ENCODE data around the gene INHBC. TPM values are rescaled to one million over a fixed set of nuclear protein-coding genes. Genes with fewer than 3 reads are reported as not detected.
"Not testable (repeated sequence)": the region's sequence is repeated elsewhere in the genome, so short reads cannot be mapped to it uniquely, and the experiment has no call there.

Gene INHBC
- total RNA-seq, 1 experiment from 2014 or later: 0.20 TPM

- TF ChIP-seq, protein P1, sequence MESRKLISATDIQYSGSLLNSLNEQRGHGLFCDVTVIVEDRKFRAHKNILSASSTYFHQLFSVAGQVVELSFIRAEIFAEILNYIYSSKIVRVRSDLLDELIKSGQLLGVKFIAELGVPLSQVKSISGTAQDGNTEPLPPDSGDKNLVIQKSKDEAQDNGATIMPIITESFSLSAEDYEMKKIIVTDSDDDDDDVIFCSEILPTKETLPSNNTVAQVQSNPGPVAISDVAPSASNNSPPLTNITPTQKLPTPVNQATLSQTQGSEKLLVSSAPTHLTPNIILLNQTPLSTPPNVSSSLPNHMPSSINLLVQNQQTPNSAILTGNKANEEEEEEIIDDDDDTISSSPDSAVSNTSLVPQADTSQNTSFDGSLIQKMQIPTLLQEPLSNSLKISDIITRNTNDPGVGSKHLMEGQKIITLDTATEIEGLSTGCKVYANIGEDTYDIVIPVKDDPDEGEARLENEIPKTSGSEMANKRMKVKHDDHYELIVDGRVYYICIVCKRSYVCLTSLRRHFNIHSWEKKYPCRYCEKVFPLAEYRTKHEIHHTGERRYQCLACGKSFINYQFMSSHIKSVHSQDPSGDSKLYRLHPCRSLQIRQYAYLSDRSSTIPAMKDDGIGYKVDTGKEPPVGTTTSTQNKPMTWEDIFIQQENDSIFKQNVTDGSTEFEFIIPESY (IDR thresholded peaks at IDR 0.05; ENCODE audit: extremely low read depth, insufficient replicate concordance, low read length): no peak
- no peak for TF ChIP-seq POLR2AphosphoS5 (IDR thresholded peaks at IDR 0.05; ENCODE audit: low read depth, low read length)
Observed at GRCh38 chr12:57441846-57442427, 7.4 kb downstream of the INHBC start (continued).

DNA sequence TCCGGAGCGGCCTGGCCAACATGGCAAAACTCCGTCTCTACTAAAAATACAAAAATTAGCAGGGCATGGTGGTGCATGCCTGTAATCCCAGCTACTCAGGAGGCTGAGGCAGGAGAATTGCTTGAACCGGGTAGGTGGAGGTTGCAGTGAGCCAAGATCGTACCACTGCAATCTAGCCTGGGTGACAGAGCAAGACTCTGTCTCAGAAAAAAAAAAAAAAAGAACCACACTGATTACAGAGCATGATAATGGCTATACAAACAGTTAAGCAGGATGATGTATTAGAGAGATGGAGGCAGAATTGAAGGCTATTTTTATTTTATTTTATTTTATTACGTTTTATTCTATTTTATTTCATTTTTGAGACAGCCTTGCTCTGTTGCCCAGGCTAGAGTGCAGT is 9.8 kb downstream of the INHBC start:
- H3K4me1 ChIP-seq (ENCODE audit: control insufficient read depth in 1 of 2, insufficient read depth in 2 of 2, low read length in 2 of 2); H3K27ac ChIP-seq (ENCODE audit: low read depth, low read length); H2AFZ ChIP-seq (ENCODE audit: low read depth, low read length, poor library complexity, severe bottlenecking); ATAC-seq; RAD21 ChIA-PET (ENCODE audit: low non-redundant PET in 1 of 2, low total read pairs in 2 of 2, uncharacterized antibody in 2 of 2, unreplicated experiment in 2 of 2); POLR2A ChIA-PET; DNase-seq (ENCODE audit: low read depth, low spot score); H3K9me3 ChIP-seq (ENCODE audit: control insufficient read depth in 1 of 2, insufficient read depth in 1 of 2, low read depth in 1 of 2, low read length in 2 of 2); H3K4me2 ChIP-seq (ENCODE audit: low read length); H3K79me2 ChIP-seq (ENCODE audit: insufficient read depth, low read length); H3K4me3 ChIP-seq (replicated peaks in 1 of 2; ENCODE audit: low read depth in 1 of 2, low read length in 2 of 2); BruUV-seq (replicated peaks); H3K9ac ChIP-seq (ENCODE audit: low read length); H3K27me3 ChIP-seq (ENCODE audit: insufficient read depth, low read length); H3K9me2 ChIP-seq (ENCODE audit: insufficient read depth); intact Hi-C loops (cut with micrococcal nuclease); H3K36me3 ChIP-seq (ENCODE audit: control insufficient read depth in 1 of 2, insufficient read depth in 2 of 2, low read length in 2 of 2); H4K20me1 ChIP-seq (ENCODE audit: insufficient read depth): not testable (repeated sequence)
- CTCF ChIA-PET: interaction anchor here (1.4 kb wide), 1 partner anchor 11 kb away, joined by 8 read pairs; the partner anchor contains the start of gene INHBE

DNA sequence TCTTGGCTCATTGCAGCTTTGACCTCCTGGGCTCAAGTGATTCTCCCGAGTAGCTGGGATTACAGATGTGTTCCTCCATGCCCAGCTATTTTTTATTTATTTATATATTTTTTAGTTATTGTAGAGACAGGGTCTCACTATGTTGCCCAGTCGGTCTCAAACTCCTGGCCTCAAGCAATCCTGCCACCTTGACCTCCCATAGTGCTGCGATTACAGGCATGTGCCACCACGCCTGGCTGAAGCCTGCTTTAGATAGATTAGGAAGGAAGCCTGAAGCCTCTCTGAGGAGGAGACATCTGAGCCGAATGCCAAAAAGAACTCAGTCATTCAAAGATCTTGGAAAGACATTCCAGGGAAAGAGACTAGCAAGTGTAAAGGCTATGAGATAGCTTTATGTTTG is 10.2 kb downstream of the INHBC start:
- CTCF ChIA-PET: interaction anchor here (1.4 kb wide), 1 partner anchor 11 kb away, joined by 8 read pairs; the partner anchor contains the start of gene INHBE

More for the DNA sequence above, 10.2 kb downstream of the INHBC start:
- intact Hi-C loops (cut with micrococcal nuclease): no loop called here
- RAD21 ChIA-PET (ENCODE audit: low non-redundant PET in 1 of 2, low total read pairs in 2 of 2, uncharacterized antibody in 2 of 2, unreplicated experiment in 2 of 2): no interaction called here
- BruUV-seq (replicated peaks): no TSS peak
- Histone ChIP-seq H3K4me1 (ENCODE audit: control insufficient read depth in 1 of 2, insufficient read depth in 2 of 2, low read length in 2 of 2) (no peaks in the 10 kb centered on the region), H3K9ac (ENCODE audit: low read length) (no peak overlapping the region), H2AFZ (ENCODE audit: low read depth, low read length, poor library complexity, severe bottlenecking) (no peak overlapping the region), H4K20me1 (ENCODE audit: insufficient read depth) (no peaks in the 10 kb centered on the region), H3K9me3 (ENCODE audit: control insufficient read depth in 1 of 2, insufficient read depth in 1 of 2, low read depth in 1 of 2, low read length in 2 of 2) (peaks cover 0 to 8% of the 10 kb centered on the region in 2 experiments; a peak in 1 of 4 replicates), H3K4me3 (replicated peaks in 1 of 2; ENCODE audit: low read depth in 1 of 2, low read length in 2 of 2) (no peak overlapping the region), H3K27ac (ENCODE audit: low read depth, low read length) (no peak overlapping the region), H3K27me3 (ENCODE audit: insufficient read depth, low read length) (no peaks in the 10 kb centered on the region), H3K79me2 (ENCODE audit: insufficient read depth, low read length) (no peaks in the 10 kb centered on the region), H3K4me2 (ENCODE audit: low read length) (no peak overlapping the region), H3K9me2 (ENCODE audit: insufficient read depth) (no peaks in the 10 kb centered on the region), H3K36me3 (ENCODE audit: control insufficient read depth in 1 of 2, insufficient read depth in 2 of 2, low read length in 2 of 2) (no peaks in the 10 kb centered on the region)
- DNase-seq (ENCODE audit: low read depth, low spot score): no peak
- POLR2A ChIA-PET: no interaction called here
- TF ChIP-seq, protein P2, sequence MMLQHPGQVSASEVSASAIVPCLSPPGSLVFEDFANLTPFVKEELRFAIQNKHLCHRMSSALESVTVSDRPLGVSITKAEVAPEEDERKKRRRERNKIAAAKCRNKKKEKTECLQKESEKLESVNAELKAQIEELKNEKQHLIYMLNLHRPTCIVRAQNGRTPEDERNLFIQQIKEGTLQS (IDR thresholded peaks at IDR 0.05): no peak
- no peak for TF ChIP-seq EGR1 (IDR thresholded peaks at IDR 0.05; ENCODE audit: low read depth)
- no peak for TF ChIP-seq TCF7L2 (IDR thresholded peaks at IDR 0.05; ENCODE audit: borderline replicate concordance, extremely low read depth, insufficient read depth, insufficient read length)
- no peak for TF ChIP-seq EZH2phosphoT487 (IDR thresholded peaks at IDR 0.05; ENCODE audit: borderline replicate concordance)
- no peak for TF ChIP-seq POLR2A (IDR thresholded peaks at IDR 0.05; ENCODE audit: borderline replicate concordance, extremely low read depth, insufficient read depth, insufficient read length)
- TF ChIP-seq ELF1 (IDR thresholded peaks at IDR 0.05; ENCODE audit: borderline replicate concordance, low read depth): no peak
- TF ChIP-seq ZNF274 (IDR thresholded peaks at IDR 0.05; ENCODE audit: low read depth, low read length): no peak
- no peak for TF ChIP-seq POLR2AphosphoS5 (IDR thresholded peaks at IDR 0.05; ENCODE audit: low read depth, low read length)
- TF ChIP-seq RAD21 (IDR thresholded peaks at IDR 0.05; ENCODE audit: low read depth): no peak
- no peak for TF ChIP-seq JUND (IDR thresholded peaks at IDR 0.05)
- ATAC-seq: no peak
